Measurements from ENCODE around the gene TMEM178B.

The TMEM178B gene

GRCh38 chr7:141225916-141226618, 152.2 kb downstream of the TMEM178B start:
- DNase-seq = no peak

GRCh38 chr7:141227454-141227853, 153.6 kb downstream of the TMEM178B start:
- DNase-seq = no peak

GRCh38 chr7:141228482-141228881, 154.6 kb downstream of the TMEM178B start:
- DNase-seq = no peak

GRCh38 chr7:141231018-141231792, 157.3 kb downstream of the TMEM178B start:
- DNase-seq = no peak

GRCh38 chr7:141232286-141233051, 158.6 kb downstream of the TMEM178B start:
- DNase-seq = no peak

- no peak for DNase-seq
Observed at GRCh38 chr7:141234335-141235105, 160.7 kb downstream of the TMEM178B start.

GRCh38 chr7:141235656-141236055, 161.8 kb downstream of the TMEM178B start:
- DNase-seq = no peak

- no peak for DNase-seq
Observed at GRCh38 chr7:141238596-141239243, 164.9 kb downstream of the TMEM178B start.

- DNase-seq = no peak
Observed at GRCh38 chr7:141239661-141240060, 165.8 kb downstream of the TMEM178B start.

- DNase-seq = no peak
Observed at GRCh38 chr7:141242568-141242967, 168.7 kb downstream of the TMEM178B start.

- DNase-seq = no peak
Observed at GRCh38 chr7:141243368-141243767, 169.5 kb downstream of the TMEM178B start.

GRCh38 chr7:141244435-141244834, 170.6 kb downstream of the TMEM178B start:
- no peak for DNase-seq

GRCh38 chr7:141246426-141246825, 172.6 kb downstream of the TMEM178B start:
- DNase-seq = no peak

GRCh38 chr7:141251180-141251579, 177.3 kb downstream of the TMEM178B start:
- DNase-seq = no peak

GRCh38 chr7:141251957-141252356, 178.1 kb downstream of the TMEM178B start:
- DNase-seq = no peak

GRCh38 chr7:141257597-141257996, 183.7 kb downstream of the TMEM178B start:
- DNase-seq = no peak

GRCh38 chr7:141258559-141258958, 184.7 kb downstream of the TMEM178B start:
- no peak for DNase-seq

GRCh38 chr7:141262101-141263090, 188.5 kb downstream of the TMEM178B start:
- no peak for DNase-seq

GRCh38 chr7:141263508-141263907, 189.6 kb downstream of the TMEM178B start:
- no peak for DNase-seq

GRCh38 chr7:141263983-141264382, 190.1 kb downstream of the TMEM178B start:
- no peak for DNase-seq

GRCh38 chr7:141264511-141264910, 190.6 kb downstream of the TMEM178B start:
- no peak for DNase-seq
